Camera-type eye (tissue), 1 donor: Measurements from ENCODE around the gene FAM47A. TPM values are rescaled to one million over a fixed set of nuclear protein-coding genes. Genes with fewer than 3 reads are reported as not detected.

Experiments used
- total RNA-seq: library from RNA; depleted of rRNA; stranded (reverse); fragments of >200 nt; gene quantifications from one replicate; pipeline ENCODE4 v1.2.3, GENCODE V29; 2014

Gene FAM47A
- not detected for total RNA-seq

GRCh38 chrX:34132028-34132427, at the start of gene FAM47A:
TSS of gene FAM47A (minus strand) at chrX:34132314. CDS start at chrX:34132278, 36 bp downstream.

